Ascending aorta (tissue), 2 donors: ENCODE measurements around the gene POLK. TPM values are rescaled to one million over a fixed set of nuclear protein-coding genes. Genes with fewer than 3 reads are reported as not detected.

Source experiments
- DNase-seq, 2 donors: peaks; one replicate each; pipeline ENCODE4 v3.0.0-alpha.2; 2019; ENCODE audit warnings: low spot score in 2 of 2
- H3K27ac ChIP-seq, 2 donors: fragments of 200-600 bp; sonication (generic); one replicate each; pipeline ENCODE4 v1.5.1; 2016 to 2017; ENCODE audit warnings: mild to moderate bottlenecking in 1 of 2
- H3K27me3 ChIP-seq: fragments of 200-600 bp; sonication (generic); one replicate; pipeline ENCODE4 v1.5.1; 2017
- H3K36me3 ChIP-seq, 2 donors: fragments of 200-600 bp; sonication (generic); one replicate each; pipeline ENCODE4 v1.5.1; 2016
- H3K4me1 ChIP-seq, 2 donors: fragments of 200-600 bp; sonication (generic); one replicate each; pipeline ENCODE4 v1.5.1; 2016 to 2017; ENCODE audit warnings: mild to moderate bottlenecking in 1 of 2
- H3K4me3 ChIP-seq, 2 donors: fragments of 200-600 bp; sonication (generic); one replicate each; pipeline ENCODE4 v1.5.1; 2016 to 2017; ENCODE audit warnings: mild to moderate bottlenecking in 1 of 2
- H3K9me3 ChIP-seq, 2 donors: fragments of 200-600 bp; sonication (generic); one replicate each; pipeline ENCODE4 v1.5.1; 2016
- intact Hi-C: fragments of 100-400 bp; cut with DNase I; formaldehyde crosslinking; loops from one replicate; pipeline ENCODE4 v1.15.1; 2023
- total RNA-seq: library from RNA; depleted of rRNA; stranded (reverse); fragments of >200 nt; gene quantifications from one replicate; pipeline ENCODE4 v1.1.0, GENCODE V29; 2016
- TF ChIP-seq, protein P1 (sequence below), 3 experiments: fragments of 200-600 bp in 2 of 3; fragments of 450-650 bp in 1 of 3; sonication (generic) in 2 of 3; IDR thresholded peaks; one replicate each; pipeline ENCODE4 v1.5.1; 2016 to 2019; ENCODE audit warnings: antibody characterized with exemption in 3 of 3, mild to moderate bottlenecking in 1 of 3, moderate library complexity in 1 of 3

Gene POLK
- 19.4 TPM for total RNA-seq

DNA sequence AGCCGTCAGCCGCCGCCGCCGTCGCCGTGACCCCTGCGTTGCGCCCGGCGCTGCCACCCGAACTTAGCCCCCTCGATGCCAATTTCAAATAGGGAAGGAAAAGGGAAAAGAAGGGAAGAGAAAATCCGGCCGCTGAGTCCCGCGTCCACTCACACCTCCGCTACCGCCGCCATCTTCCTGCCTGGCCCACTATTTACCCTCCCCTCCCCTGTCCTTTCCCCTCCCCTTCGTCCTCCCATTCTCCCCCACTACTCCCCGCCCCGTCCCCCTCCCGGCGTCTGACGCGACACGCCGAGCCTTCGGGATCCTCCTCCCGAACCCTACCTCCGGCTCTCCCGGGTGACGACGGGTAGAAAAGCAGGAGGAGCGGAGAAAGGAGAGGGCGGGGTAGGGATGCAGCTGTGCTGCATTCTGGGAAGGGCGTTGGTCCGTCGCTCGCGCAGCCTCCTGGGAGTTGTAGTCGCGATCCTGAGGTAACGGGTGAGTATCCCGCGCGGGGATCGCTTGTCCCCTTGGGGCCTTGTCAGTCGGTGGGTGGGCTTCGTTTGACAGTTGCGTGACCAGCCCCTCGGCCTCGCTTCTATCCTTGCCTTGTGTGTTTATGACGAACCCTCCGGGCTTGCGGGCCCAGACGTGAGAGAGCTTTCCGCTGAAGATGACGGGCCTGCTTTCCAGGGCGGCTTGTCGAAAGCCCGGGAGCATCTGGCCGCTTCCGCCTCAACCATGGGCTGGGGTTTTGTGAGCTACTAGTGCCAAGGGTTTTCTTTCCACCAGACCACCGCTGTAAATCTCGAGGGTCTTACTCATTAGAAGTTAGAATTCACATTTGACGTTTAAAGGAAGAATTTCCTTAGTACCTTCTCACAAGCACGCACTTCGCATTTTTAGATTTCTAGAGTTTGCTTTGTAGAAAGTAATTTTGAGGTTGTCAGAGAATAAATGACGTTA, at the start of gene POLK, which contains the start of gene CERT1:
TSS of gene POLK (plus strand) at position 457 of the 948 bp plus-strand sequence.
TSS of gene CERT1 (minus strand) at position 195 of the 948 bp plus-strand sequence. CDS start 422 bp downstream, outside the sequence.
- TF ChIP-seq, protein P1, sequence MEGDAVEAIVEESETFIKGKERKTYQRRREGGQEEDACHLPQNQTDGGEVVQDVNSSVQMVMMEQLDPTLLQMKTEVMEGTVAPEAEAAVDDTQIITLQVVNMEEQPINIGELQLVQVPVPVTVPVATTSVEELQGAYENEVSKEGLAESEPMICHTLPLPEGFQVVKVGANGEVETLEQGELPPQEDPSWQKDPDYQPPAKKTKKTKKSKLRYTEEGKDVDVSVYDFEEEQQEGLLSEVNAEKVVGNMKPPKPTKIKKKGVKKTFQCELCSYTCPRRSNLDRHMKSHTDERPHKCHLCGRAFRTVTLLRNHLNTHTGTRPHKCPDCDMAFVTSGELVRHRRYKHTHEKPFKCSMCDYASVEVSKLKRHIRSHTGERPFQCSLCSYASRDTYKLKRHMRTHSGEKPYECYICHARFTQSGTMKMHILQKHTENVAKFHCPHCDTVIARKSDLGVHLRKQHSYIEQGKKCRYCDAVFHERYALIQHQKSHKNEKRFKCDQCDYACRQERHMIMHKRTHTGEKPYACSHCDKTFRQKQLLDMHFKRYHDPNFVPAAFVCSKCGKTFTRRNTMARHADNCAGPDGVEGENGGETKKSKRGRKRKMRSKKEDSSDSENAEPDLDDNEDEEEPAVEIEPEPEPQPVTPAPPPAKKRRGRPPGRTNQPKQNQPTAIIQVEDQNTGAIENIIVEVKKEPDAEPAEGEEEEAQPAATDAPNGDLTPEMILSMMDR (IDR thresholded peaks at IDR 0.05), result no peak
- Histone ChIP-seq H3K27ac (peak within 1 kb of the TSS; percentile 93 to 95), H3K36me3 (no peaks in the 10 kb centered on the region), H3K4me3 (peak within 1 kb of the TSS; percentile 86 to 95), H3K9me3 (no peaks in the 10 kb centered on the region), H3K4me1 (peaks cover 6 to 24% of the 10 kb centered on the region in 2 donors), H3K27me3 (no peaks in the 10 kb centered on the region)
- peak; percentile 93 to 99 for DNase-seq
- intact Hi-C loops, result loop anchor here (1.0 to 10.0 kb wide), 6 partner anchors 63 to 457 kb away; partner anchors contain the start of genes ANKRD31, GCNT4, HMGCR and POC5

DNA sequence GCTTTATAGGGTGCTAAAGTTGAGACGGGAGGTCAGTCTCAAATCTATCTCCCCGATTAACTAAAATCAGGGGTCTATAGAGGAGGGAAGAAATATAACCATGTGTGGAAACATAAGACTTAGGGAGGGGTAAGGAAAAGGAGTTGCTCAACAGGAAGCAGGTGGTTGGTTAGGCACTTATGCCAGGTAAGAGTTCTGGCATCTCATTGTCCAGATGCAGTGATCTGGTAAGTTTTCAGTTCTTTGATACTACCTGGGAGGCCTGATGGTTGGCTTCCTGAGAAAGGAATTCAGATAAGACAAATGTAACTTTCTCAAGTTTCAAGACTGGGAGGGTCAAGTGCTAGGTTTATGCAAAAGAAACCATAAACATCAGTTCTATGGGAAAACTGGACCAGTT, 48.0 kb upstream of the POLK start:
- intact Hi-C loops, result no loop called here
- no peak for DNase-seq
- Histone ChIP-seq H3K4me1 (no peaks in the 10 kb centered on the region), H3K4me3 (no peak overlapping the region), H3K36me3 (no peaks in the 10 kb centered on the region), H3K27ac (no peak overlapping the region), H3K27me3 (no peaks in the 10 kb centered on the region), H3K9me3 (peaks cover 10 to 17% of the 10 kb centered on the region in 2 donors)
- TF ChIP-seq, protein P1 (IDR thresholded peaks at IDR 0.05), result no peak

DNA sequence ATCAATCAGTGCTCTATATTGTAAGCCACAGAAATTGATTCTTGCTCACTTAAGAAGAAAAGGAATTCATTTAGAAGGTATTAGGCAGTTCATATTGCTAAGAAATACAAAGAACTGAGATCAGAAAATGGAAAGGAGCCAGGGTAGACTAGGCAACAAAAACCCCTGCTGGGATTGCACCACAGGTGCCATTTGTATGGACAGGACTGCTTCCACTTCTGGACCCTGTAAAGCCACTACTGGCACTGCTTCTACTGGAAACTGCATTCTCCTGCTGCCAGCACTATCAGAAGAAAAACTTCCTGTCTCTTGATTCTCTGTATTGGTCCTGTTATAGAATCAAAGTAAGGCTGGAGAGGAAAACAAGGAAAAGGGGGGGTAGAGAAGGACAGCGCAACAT, 46.2 kb upstream of the POLK start:
- TF ChIP-seq, protein P1 (IDR thresholded peaks at IDR 0.05), result no peak
- no peak overlapping the region for H3K27ac ChIP-seq
- peaks cover 19 to 35% of the 10 kb centered on the region in 2 donors for H3K9me3 ChIP-seq
- no peaks in the 10 kb centered on the region for H3K36me3 ChIP-seq
- no peak overlapping the region for H3K4me3 ChIP-seq
- H3K4me1 ChIP-seq, result no peaks in the 10 kb centered on the region
- intact Hi-C loops, result no loop called here
- DNase-seq, result no peak
- H3K27me3 ChIP-seq, result no peaks in the 10 kb centered on the region

DNA sequence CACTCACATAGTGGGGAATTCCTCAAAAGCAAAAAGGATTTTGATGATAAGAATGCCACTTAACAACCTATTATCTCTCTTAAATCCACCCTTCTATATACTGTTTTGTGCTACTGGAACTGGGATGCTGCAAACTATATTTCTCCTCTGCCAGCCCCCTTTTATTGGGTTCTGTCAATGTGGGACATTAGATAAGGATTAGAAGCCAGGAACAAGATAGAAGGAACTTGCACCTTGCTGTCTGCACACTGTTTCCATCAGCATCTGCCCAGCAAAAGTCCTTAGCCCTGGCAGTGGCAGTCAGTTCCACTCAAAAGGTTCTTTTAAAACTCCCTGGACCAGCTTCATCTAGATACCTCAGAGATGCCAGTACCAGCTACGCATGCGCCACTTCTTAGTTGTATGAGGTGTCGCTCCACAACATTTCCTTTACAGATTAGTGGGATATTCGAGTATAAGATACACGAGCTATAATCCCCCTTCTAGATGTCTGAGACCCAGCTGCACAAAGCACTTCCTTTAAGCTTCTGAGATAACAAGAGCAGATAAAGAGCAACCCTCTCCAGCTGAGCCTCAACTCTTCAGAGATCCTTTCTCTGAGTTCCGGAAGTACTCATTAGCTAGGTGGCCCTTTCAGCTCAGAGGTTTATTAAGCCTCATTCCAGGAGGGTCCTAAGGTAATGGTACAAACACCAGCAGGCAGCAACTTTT, 45.5 kb upstream of the POLK start:
- no peaks in the 10 kb centered on the region for H3K36me3 ChIP-seq
- H3K27me3 ChIP-seq, result no peaks in the 10 kb centered on the region
- DNase-seq, result no peak
- H3K9me3 ChIP-seq, result peaks cover 19 to 42% of the 10 kb centered on the region in 2 donors
- no peaks in the 10 kb centered on the region for H3K4me1 ChIP-seq
- TF ChIP-seq, protein P1 (IDR thresholded peaks at IDR 0.05), result no peak
- intact Hi-C loops, result no loop called here
- H3K4me3 ChIP-seq, result no peak overlapping the region
- no peak overlapping the region for H3K27ac ChIP-seq

DNA sequence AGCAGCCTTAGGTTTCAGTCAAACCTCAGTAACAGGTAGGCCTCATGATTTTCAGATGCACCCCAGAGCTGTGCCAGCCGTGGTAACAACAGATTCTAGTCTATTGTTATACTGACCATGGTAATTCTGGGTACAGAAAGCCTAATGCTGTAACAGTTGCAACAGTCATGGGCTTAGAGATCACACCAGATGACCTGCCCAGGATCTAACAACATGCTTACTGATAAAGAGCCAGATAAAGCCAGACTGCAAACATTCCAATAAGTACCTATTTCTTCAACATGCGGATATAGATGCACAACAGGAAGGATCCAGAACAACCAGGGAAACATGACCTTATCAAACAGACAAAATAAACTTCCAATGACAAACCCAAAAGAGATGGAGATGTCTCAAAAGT, 43.1 kb upstream of the POLK start:
- DNase-seq, result no peak
- Histone ChIP-seq H3K9me3 (peaks cover 19 to 42% of the 10 kb centered on the region in 2 donors), H3K4me3 (no peak overlapping the region), H3K36me3 (no peaks in the 10 kb centered on the region), H3K27ac (no peak overlapping the region), H3K4me1 (no peaks in the 10 kb centered on the region), H3K27me3 (no peaks in the 10 kb centered on the region)
- TF ChIP-seq, protein P1 (IDR thresholded peaks at IDR 0.05), result no peak
- intact Hi-C loops, result no loop called here
